Measurements from ENCODE around the gene CDHR3. TPM values are rescaled to one million over a fixed set of nuclear protein-coding genes. Genes with fewer than 3 reads are reported as not detected.

CDHR3 gene
- total RNA-seq, 2 experiments from 2014 or later: 2.7 to 3.7 TPM

GRCh38 chr7:106038916-106039315 lies 75.9 kb downstream of the CDHR3 start:
- ChIA-PET CTCF (interaction anchor here (0.6 kb wide), 1 partner anchor 313 kb away, joined by 5 read pairs; no protein-coding TSS in a partner anchor), POLR2A (no interaction called here)
- Mint-ChIP-seq H3K27me3 (peaks cover 14% of the 10 kb centered on the region), H3K36me3 (ENCODE audit: low read depth) (no peaks in the 10 kb centered on the region), H3K9me3 (no peaks in the 10 kb centered on the region), H3K4me1 (peaks cover 28% of the 10 kb centered on the region), H3K27ac (no peak overlapping the region), H3K4me3 (no peak overlapping the region)
- no peak for DNase-seq

- no peak overlapping the region for H3K27ac Mint-ChIP-seq
- DNase-seq: no peak
- peaks cover 18% of the 10 kb centered on the region for H3K27me3 Mint-ChIP-seq
- H3K4me3 Mint-ChIP-seq: no peak overlapping the region
- H3K9me3 Mint-ChIP-seq: no peaks in the 10 kb centered on the region
- ChIA-PET POLR2A (interaction anchor here (0.5 kb wide), 1 partner anchor 394 kb away, joined by 7 read pairs; no protein-coding TSS in a partner anchor), CTCF (interaction anchor here (1.4 kb wide), 1 partner anchor 14 kb away, joined by 3 read pairs; no protein-coding TSS in a partner anchor)
- no peaks in the 10 kb centered on the region for H3K36me3 Mint-ChIP-seq (ENCODE audit: low read depth)
- peaks cover 28% of the 10 kb centered on the region for H3K4me1 Mint-ChIP-seq
These were observed 76.5 kb downstream of the CDHR3 start for GRCh38 chr7:106039486-106040060.

GRCh38 chr7:106041140-106041717 lies 78.2 kb downstream of the CDHR3 start:
- H3K4me1 Mint-ChIP-seq: peaks cover 28% of the 10 kb centered on the region
- CTCF ChIA-PET: interaction anchor here (0.9 to 1.6 kb wide), 5 partner anchors 9 to 383 kb away, joined by 3 to 7 read pairs (median 3); no protein-coding TSS in a partner anchor
- H3K27ac Mint-ChIP-seq: peak overlapping the region; percentile 42
- POLR2A ChIA-PET: no interaction called here
- no peaks in the 10 kb centered on the region for H3K9me3 Mint-ChIP-seq
- peak; percentile 26 for DNase-seq
- no peak overlapping the region for H3K4me3 Mint-ChIP-seq
- H3K36me3 Mint-ChIP-seq (ENCODE audit: low read depth): no peaks in the 10 kb centered on the region
- H3K27me3 Mint-ChIP-seq: peaks cover 23% of the 10 kb centered on the region

GRCh38 chr7:106042196-106042611 lies 79.1 kb downstream of the CDHR3 start:
- Mint-ChIP-seq H3K9me3 (no peaks in the 10 kb centered on the region), H3K27ac (no peak overlapping the region), H3K4me1 (peaks cover 28% of the 10 kb centered on the region), H3K27me3 (peaks cover 23% of the 10 kb centered on the region), H3K36me3 (ENCODE audit: low read depth) (no peaks in the 10 kb centered on the region), H3K4me3 (no peak overlapping the region)
- CTCF ChIA-PET: interaction anchor here (0.6 to 1.6 kb wide), 8 partner anchors 8 to 304 kb away, joined by 3 to 7 read pairs (median 4); no protein-coding TSS in a partner anchor
- DNase-seq: no peak
- POLR2A ChIA-PET: no interaction called here

GRCh38 chr7:106045139-106045538 lies 82.1 kb downstream of the CDHR3 start:
- Mint-ChIP-seq H3K4me1 (peaks cover 28% of the 10 kb centered on the region), H3K27me3 (peaks cover 22% of the 10 kb centered on the region), H3K36me3 (ENCODE audit: low read depth) (no peaks in the 10 kb centered on the region), H3K4me3 (no peak overlapping the region), H3K9me3 (no peaks in the 10 kb centered on the region), H3K27ac (no peak overlapping the region)
- POLR2A ChIA-PET: no interaction called here
- DNase-seq: no peak
- CTCF ChIA-PET: interaction anchor here (1.0 to 1.1 kb wide), 2 partner anchors 62 to 393 kb away, joined by 3 read pairs; no protein-coding TSS in a partner anchor

GRCh38 chr7:106045586-106045985 lies 82.5 kb downstream of the CDHR3 start:
- H3K4me3 Mint-ChIP-seq: no peak overlapping the region
- no peak for DNase-seq
- ChIA-PET CTCF (no interaction called here), POLR2A (no interaction called here)
- no peak overlapping the region for H3K27ac Mint-ChIP-seq
- no peaks in the 10 kb centered on the region for H3K9me3 Mint-ChIP-seq
- peaks cover 21% of the 10 kb centered on the region for H3K27me3 Mint-ChIP-seq
- H3K36me3 Mint-ChIP-seq (ENCODE audit: low read depth): no peaks in the 10 kb centered on the region
- H3K4me1 Mint-ChIP-seq: peaks cover 23% of the 10 kb centered on the region

- Mint-ChIP-seq H3K4me1 (peaks cover 8% of the 10 kb centered on the region), H3K27me3 (peaks cover 18% of the 10 kb centered on the region), H3K27ac (no peak overlapping the region), H3K9me3 (no peaks in the 10 kb centered on the region), H3K4me3 (no peak overlapping the region), H3K36me3 (ENCODE audit: low read depth) (no peaks in the 10 kb centered on the region)
- ChIA-PET CTCF (interaction anchor here (0.9 to 1.3 kb wide), 4 partner anchors 10 to 117 kb away, joined by 3 to 4 read pairs (median 3); no protein-coding TSS in a partner anchor), POLR2A (no interaction called here)
- DNase-seq: no peak
These were observed 84.1 kb downstream of the CDHR3 start for GRCh38 chr7:106047184-106047583.

GRCh38 chr7:106047818-106048705 lies 85.0 kb downstream of the CDHR3 start:
- POLR2A ChIA-PET: no interaction called here
- no peaks in the 10 kb centered on the region for H3K9me3 Mint-ChIP-seq
- CTCF ChIA-PET: interaction anchor here (0.9 to 1.3 kb wide), 4 partner anchors 11 to 106 kb away, joined by 3 to 4 read pairs (median 4); no protein-coding TSS in a partner anchor
- H3K36me3 Mint-ChIP-seq (ENCODE audit: low read depth): no peaks in the 10 kb centered on the region
- H3K27me3 Mint-ChIP-seq: peaks cover 16% of the 10 kb centered on the region
- H3K27ac Mint-ChIP-seq: no peak overlapping the region
- no peak overlapping the region for H3K4me3 Mint-ChIP-seq
- no peaks in the 10 kb centered on the region for H3K4me1 Mint-ChIP-seq
- DNase-seq: no peak

- ChIA-PET POLR2A (no interaction called here), CTCF (interaction anchor here (1.0 to 1.3 kb wide), 2 partner anchors 22 to 105 kb away, joined by 3 to 4 read pairs; no protein-coding TSS in a partner anchor)
- no peak for DNase-seq
- H3K27me3 Mint-ChIP-seq: peaks cover 17% of the 10 kb centered on the region
- H3K27ac Mint-ChIP-seq: no peak overlapping the region
- no peaks in the 10 kb centered on the region for H3K36me3 Mint-ChIP-seq (ENCODE audit: low read depth)
- no peak overlapping the region for H3K4me3 Mint-ChIP-seq
- H3K4me1 Mint-ChIP-seq: no peaks in the 10 kb centered on the region
- no peaks in the 10 kb centered on the region for H3K9me3 Mint-ChIP-seq
These were observed 85.6 kb downstream of the CDHR3 start for GRCh38 chr7:106048706-106049020.

GRCh38 chr7:106049139-106049752 lies 86.2 kb downstream of the CDHR3 start:
- Mint-ChIP-seq H3K27ac (no peak overlapping the region), H3K4me3 (no peak overlapping the region), H3K36me3 (ENCODE audit: low read depth) (no peaks in the 10 kb centered on the region), H3K4me1 (no peaks in the 10 kb centered on the region), H3K9me3 (no peaks in the 10 kb centered on the region), H3K27me3 (peaks cover 14% of the 10 kb centered on the region)
- no peak for DNase-seq
- ChIA-PET CTCF (interaction anchor here (1.0 to 1.9 kb wide), 2 partner anchors 104 kb away, joined by 3 to 8 read pairs; no protein-coding TSS in a partner anchor), POLR2A (no interaction called here)

GRCh38 chr7:106050002-106050745 lies 87.1 kb downstream of the CDHR3 start:
- CTCF ChIA-PET: interaction anchor here (1.3 to 1.9 kb wide), 2 partner anchors 8 to 104 kb away, joined by 3 to 8 read pairs; no protein-coding TSS in a partner anchor
- H3K27ac Mint-ChIP-seq: no peak overlapping the region
- no peak overlapping the region for H3K4me3 Mint-ChIP-seq
- POLR2A ChIA-PET: no interaction called here
- no peaks in the 10 kb centered on the region for H3K4me1 Mint-ChIP-seq
- no peaks in the 10 kb centered on the region for H3K36me3 Mint-ChIP-seq (ENCODE audit: low read depth)
- H3K27me3 Mint-ChIP-seq: peaks cover 7% of the 10 kb centered on the region
- no peaks in the 10 kb centered on the region for H3K9me3 Mint-ChIP-seq
- no peak for DNase-seq

- no peak overlapping the region for H3K27ac Mint-ChIP-seq
- H3K36me3 Mint-ChIP-seq (ENCODE audit: low read depth): no peaks in the 10 kb centered on the region
- POLR2A ChIA-PET: no interaction called here
- no peaks in the 10 kb centered on the region for H3K4me1 Mint-ChIP-seq
- no peak overlapping the region for H3K4me3 Mint-ChIP-seq
- no peak for DNase-seq
- CTCF ChIA-PET: interaction anchor here (0.5 to 1.9 kb wide), 3 partner anchors 9 to 310 kb away, joined by 3 to 8 read pairs (median 3); no protein-coding TSS in a partner anchor
- no peaks in the 10 kb centered on the region for H3K9me3 Mint-ChIP-seq
- peaks cover 7% of the 10 kb centered on the region for H3K27me3 Mint-ChIP-seq
These were observed 87.7 kb downstream of the CDHR3 start for GRCh38 chr7:106050746-106051117.

Data from activated CD4-positive, alpha-beta T cell treated with anti-CD3 and anti-CD28 coated beads, Interleukin-2, amount 10 ng/mL, durations not matched to agents 7 days and 5 days (primary cell).